GM13977 (cell line): Measurements from ENCODE around the gene CCDC39.
"Not testable (repeated sequence)": the region's sequence is repeated elsewhere in the genome, so short reads cannot be mapped to it uniquely, and the experiment has no call there.

Experiments used
- DNase-seq: peaks from one replicate; pipeline ENCODE4 v3.0.0; 2012; ENCODE audit warnings: low spot score
- CTCF ChIP-seq: IDR thresholded peaks from 2 replicates; pipeline ENCODE4 v1.5.1; 2012; ENCODE audit warnings: mild to moderate bottlenecking, control low read depth; ENCODE audit not compliant: insufficient read depth; ENCODE audit errors: extremely low read depth, missing control alignments
- in situ Hi-C: fragments of 300-500 bp; cut with MboI; formaldehyde crosslinking; loops from one replicate; pipeline ENCODE4 v1.12.0; 2022; ENCODE audit warnings: low sequenced_read_pairs, low pct_unique_long_range_greater_than_20kb, mixed read lengths, inconsistent platforms; ENCODE audit not compliant: unreplicated experiment

Gene CCDC39

GRCh38 chr3:180631317-180631716, 48.0 kb downstream of the CCDC39 start:
- in situ Hi-C loops = no loop called here
- peak; percentile 17 for TF ChIP-seq CTCF
- DNase-seq = no peak

GRCh38 chr3:180630371-180630770, 48.9 kb downstream of the CCDC39 start:
- in situ Hi-C loops = no loop called here
- TF ChIP-seq CTCF = no peak
- DNase-seq = no peak

GRCh38 chr3:180626844-180627243, 52.4 kb downstream of the CCDC39 start:
- TF ChIP-seq CTCF = no peak
- DNase-seq = peak; percentile 19
- in situ Hi-C loops = no loop called here

GRCh38 chr3:180624714-180625113, 54.6 kb downstream of the CCDC39 start:
- in situ Hi-C loops = loop anchor here (25.0 kb wide), 1 partner anchor 687 kb away; no protein-coding TSS in a partner anchor
- no peak for TF ChIP-seq CTCF
- no peak for DNase-seq

GRCh38 chr3:180619723-180620122, 59.6 kb downstream of the CCDC39 start:
- TF ChIP-seq CTCF = no peak
- no peak for DNase-seq
- in situ Hi-C loops = loop anchor here (25.0 kb wide), 1 partner anchor 682 kb away; no protein-coding TSS in a partner anchor

- DNase-seq = not testable (repeated sequence)
- in situ Hi-C loops = loop anchor here (25.0 kb wide), 1 partner anchor 681 kb away; no protein-coding TSS in a partner anchor
Observed at GRCh38 chr3:180618563-180618962, 60.7 kb downstream of the CCDC39 start.

GRCh38 chr3:180617049-180617448, 62.2 kb downstream of the CCDC39 start:
- no peak for DNase-seq
- in situ Hi-C loops = loop anchor here (25.0 kb wide), 1 partner anchor 680 kb away; no protein-coding TSS in a partner anchor
- no peak for TF ChIP-seq CTCF
